OCI-LY1 (cell line): ENCODE results near the gene B4GALT2.

Source experiments
- H2AFZ ChIP-seq: fragments of 200-600 bp; sonication (generic), shearing (Covaris generic); 2 replicates; pipeline ENCODE4 v1.6.0; 2014; ENCODE audit warnings: antibody characterized with exemption, mild to moderate bottlenecking, low read length
- H3F3A ChIP-seq: fragments of 200-600 bp; sonication (generic), shearing (Covaris generic); 2 replicates; pipeline ENCODE4 v1.6.0; 2014; ENCODE audit warnings: mild to moderate bottlenecking, antibody characterized with exemption, low read length, moderate library complexity; ENCODE audit not compliant: insufficient read depth
- H3K27ac ChIP-seq: fragments of 200-600 bp; sonication (generic); 2 replicates; pipeline ENCODE4 v1.5.1; 2014; ENCODE audit warnings: low read length, mixed run types, mild to moderate bottlenecking, low read depth; ENCODE audit not compliant: poor library complexity, severe bottlenecking
- H3K27me3 ChIP-seq: fragments of 200-600 bp; sonication (generic); 2 replicates; pipeline ENCODE4 v1.6.0; 2014; ENCODE audit warnings: antibody characterized with exemption, mild to moderate bottlenecking, low read length, moderate library complexity; ENCODE audit not compliant: insufficient read depth
- H3K36me3 ChIP-seq: fragments of 200-600 bp; sonication (generic); 2 replicates; pipeline ENCODE4 v1.6.1; 2014; ENCODE audit warnings: mild to moderate bottlenecking, antibody characterized with exemption, low read length, moderate library complexity, mixed read lengths; ENCODE audit not compliant: insufficient read depth
- H3K4me1 ChIP-seq: fragments of 200-600 bp; sonication (generic); 2 replicates; pipeline ENCODE4 v1.5.1; 2014; ENCODE audit warnings: mild to moderate bottlenecking, low read length, moderate library complexity; ENCODE audit not compliant: insufficient read depth, severe bottlenecking
- H3K4me2 ChIP-seq: fragments of 200-600 bp; sonication (generic), shearing (Covaris generic); 2 replicates; pipeline ENCODE4 v1.6.1; 2014; ENCODE audit warnings: low read length
- H3K4me3 ChIP-seq: fragments of 200-600 bp; sonication (generic); 2 replicates; pipeline ENCODE4 v1.5.1; 2014; ENCODE audit warnings: low read length, low read depth, mild to moderate bottlenecking, mixed read lengths; ENCODE audit not compliant: poor library complexity, severe bottlenecking
- H3K79me2 ChIP-seq: fragments of 200-600 bp; shearing (Covaris generic); 2 replicates; pipeline ENCODE4 v1.6.1; 2016; ENCODE audit warnings: mixed run types, low read length, mixed read lengths; ENCODE audit not compliant: insufficient read depth
- H3K9ac ChIP-seq: fragments of 200-600 bp; sonication (generic), shearing (Covaris generic); 2 replicates; pipeline ENCODE4 v1.6.1; 2014; ENCODE audit warnings: mild to moderate bottlenecking, low read length, mixed read lengths
- H3K9me2 ChIP-seq: fragments of 200-600 bp; sonication (generic), shearing (Covaris generic); 2 replicates; pipeline ENCODE4 v1.6.1; 2014; ENCODE audit warnings: low read depth, mild to moderate bottlenecking, low read length, mixed read lengths
- H3K9me3 ChIP-seq: fragments of 200-600 bp; shearing (Covaris generic); 2 replicates; pipeline ENCODE4 v1.6.1; 2014; ENCODE audit warnings: low read length, mixed read lengths
- H4K20me1 ChIP-seq: fragments of 200-600 bp; sonication (generic), shearing (Covaris generic); 2 replicates; pipeline ENCODE4 v1.6.0; 2016; ENCODE audit warnings: mild to moderate bottlenecking, low read length; ENCODE audit not compliant: insufficient read depth
- CTCF ChIP-seq: fragments of 200-600 bp; sonication (generic), shearing (Covaris generic); IDR thresholded peaks from 2 replicates; pipeline ENCODE4 v1.5.1; 2017; ENCODE audit warnings: mild to moderate bottlenecking, antibody characterized with exemption, low read length, moderate library complexity, mixed read lengths
- EZH2 ChIP-seq: fragments of 200-600 bp; sonication (generic), shearing (Covaris generic); IDR thresholded peaks from 2 replicates; pipeline ENCODE4 v1.8.0; 2017; ENCODE audit warnings: borderline replicate concordance, mixed run types, mild to moderate bottlenecking, antibody characterized with exemption, low read length, moderate library complexity, mixed read lengths

B4GALT2 gene

GRCh38 chr1:43963006-43963405 is 16.0 kb upstream of the B4GALT2 start:
- Histone ChIP-seq H3K36me3 (peaks cover 30% of the 10 kb centered on the region; the same call in 1 of the 2 replicates), H3K9ac (no peak overlapping the region), H3K27ac (no peak overlapping the region), H3K9me2 (no peaks in the 10 kb centered on the region), H3K4me3 (no peak overlapping the region), H2AFZ (no peak overlapping the region), H3K9me3 (no peaks in the 10 kb centered on the region), H3K4me1 (no peaks in the 10 kb centered on the region), H3K27me3 (no peaks in the 10 kb centered on the region), H3F3A (no peaks in the 10 kb centered on the region), H3K4me2 (no peak overlapping the region), H4K20me1 (no peaks in the 10 kb centered on the region), H3K79me2 (no peaks in the 10 kb centered on the region)
- TF ChIP-seq CTCF (no peak), EZH2 (no peak)

- no peaks in the 10 kb centered on the region for H3K9me2 ChIP-seq
- no peak overlapping the region for H3K4me2 ChIP-seq
- H3F3A ChIP-seq: no peaks in the 10 kb centered on the region
- H3K4me3 ChIP-seq: no peak overlapping the region
- H3K27ac ChIP-seq: no peak overlapping the region
- no peaks in the 10 kb centered on the region for H3K27me3 ChIP-seq
- no peak overlapping the region for H3K9ac ChIP-seq
- TF ChIP-seq EZH2: no peak
- TF ChIP-seq CTCF: no peak
- no peak overlapping the region for H2AFZ ChIP-seq
- no peaks in the 10 kb centered on the region for H3K9me3 ChIP-seq
- H3K36me3 ChIP-seq: peaks cover 21% of the 10 kb centered on the region; the same call in 1 of the 2 replicates
- H3K79me2 ChIP-seq: no peaks in the 10 kb centered on the region
- no peaks in the 10 kb centered on the region for H4K20me1 ChIP-seq
- H3K4me1 ChIP-seq: no peaks in the 10 kb centered on the region
These were observed 15.1 kb upstream of the B4GALT2 start for GRCh38 chr1:43963890-43964289.

GRCh38 chr1:43965316-43965715 is 13.7 kb upstream of the B4GALT2 start:
- no peak overlapping the region for H3K9ac ChIP-seq
- H3K36me3 ChIP-seq: peaks cover 19% of the 10 kb centered on the region; the same call in 1 of the 2 replicates
- H2AFZ ChIP-seq: no peak overlapping the region
- no peaks in the 10 kb centered on the region for H3F3A ChIP-seq
- no peaks in the 10 kb centered on the region for H3K9me2 ChIP-seq
- H3K27ac ChIP-seq: no peak overlapping the region
- no peaks in the 10 kb centered on the region for H3K27me3 ChIP-seq
- H3K79me2 ChIP-seq: no peaks in the 10 kb centered on the region
- TF ChIP-seq EZH2 (no peak), CTCF (no peak)
- H3K4me2 ChIP-seq: no peak overlapping the region
- no peaks in the 10 kb centered on the region for H3K4me1 ChIP-seq
- no peaks in the 10 kb centered on the region for H4K20me1 ChIP-seq
- no peaks in the 10 kb centered on the region for H3K9me3 ChIP-seq
- H3K4me3 ChIP-seq: no peak overlapping the region
